ENCODE data around the gene LMNTD2.
"Not testable (repeated sequence)": the region's sequence is repeated elsewhere in the genome, so short reads cannot be mapped to it uniquely, and the experiment has no call there.

LMNTD2 gene

DNA sequence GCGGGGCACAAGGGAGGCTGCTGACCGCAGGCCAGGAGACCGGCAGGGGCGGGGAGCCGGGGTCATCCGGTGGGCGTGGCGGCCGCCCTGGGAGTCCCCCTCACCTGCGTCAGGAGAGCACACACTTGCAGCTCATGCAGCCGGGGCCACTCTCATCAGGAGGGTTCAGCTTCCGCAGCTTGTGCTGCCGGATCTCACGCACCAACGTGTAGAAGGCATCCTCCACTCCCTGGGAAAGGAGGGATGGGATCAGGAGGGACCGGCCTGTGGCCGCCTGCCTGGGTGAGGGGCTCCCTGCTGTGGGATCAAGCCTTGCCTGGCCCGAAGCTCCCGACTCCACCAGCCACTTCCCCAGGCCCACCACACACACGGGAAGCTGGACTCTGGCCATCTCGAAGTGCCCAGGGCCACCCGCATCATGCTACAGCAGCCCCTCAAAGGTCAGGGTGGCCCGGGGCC lies 28.0 kb downstream of the LMNTD2 start:
- DNase-seq, result no peak

DNA sequence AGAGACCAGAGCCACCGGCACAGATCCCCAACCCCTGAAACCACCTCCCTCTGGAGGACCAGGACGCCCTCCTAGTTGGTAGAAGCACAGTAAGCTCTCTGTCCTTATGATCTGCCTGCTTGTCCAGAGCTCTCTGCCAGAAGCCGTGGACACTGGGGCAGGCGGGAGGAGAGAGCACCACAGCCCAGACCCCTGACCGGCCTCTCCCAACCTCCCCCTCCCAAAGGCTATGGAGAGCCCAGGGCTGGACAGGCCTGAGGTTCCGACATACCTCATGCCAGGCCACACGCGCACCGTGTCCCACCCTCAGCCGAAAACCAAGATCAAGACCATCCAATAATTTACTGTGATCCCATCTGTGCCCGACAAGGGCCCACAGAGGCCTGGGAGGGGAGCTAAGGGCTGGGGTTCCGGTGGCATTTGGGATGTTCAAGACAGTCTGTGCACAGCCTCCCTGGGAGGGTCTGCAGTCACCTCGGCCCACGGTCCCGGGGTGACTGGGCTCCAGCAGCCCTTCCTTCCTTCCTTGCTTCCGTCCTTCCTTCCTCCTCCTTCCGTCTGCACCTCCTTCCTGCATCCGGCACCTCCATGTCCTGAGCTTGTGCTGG lies 28.5 kb downstream of the LMNTD2 start:
- no peak for DNase-seq

DNA sequence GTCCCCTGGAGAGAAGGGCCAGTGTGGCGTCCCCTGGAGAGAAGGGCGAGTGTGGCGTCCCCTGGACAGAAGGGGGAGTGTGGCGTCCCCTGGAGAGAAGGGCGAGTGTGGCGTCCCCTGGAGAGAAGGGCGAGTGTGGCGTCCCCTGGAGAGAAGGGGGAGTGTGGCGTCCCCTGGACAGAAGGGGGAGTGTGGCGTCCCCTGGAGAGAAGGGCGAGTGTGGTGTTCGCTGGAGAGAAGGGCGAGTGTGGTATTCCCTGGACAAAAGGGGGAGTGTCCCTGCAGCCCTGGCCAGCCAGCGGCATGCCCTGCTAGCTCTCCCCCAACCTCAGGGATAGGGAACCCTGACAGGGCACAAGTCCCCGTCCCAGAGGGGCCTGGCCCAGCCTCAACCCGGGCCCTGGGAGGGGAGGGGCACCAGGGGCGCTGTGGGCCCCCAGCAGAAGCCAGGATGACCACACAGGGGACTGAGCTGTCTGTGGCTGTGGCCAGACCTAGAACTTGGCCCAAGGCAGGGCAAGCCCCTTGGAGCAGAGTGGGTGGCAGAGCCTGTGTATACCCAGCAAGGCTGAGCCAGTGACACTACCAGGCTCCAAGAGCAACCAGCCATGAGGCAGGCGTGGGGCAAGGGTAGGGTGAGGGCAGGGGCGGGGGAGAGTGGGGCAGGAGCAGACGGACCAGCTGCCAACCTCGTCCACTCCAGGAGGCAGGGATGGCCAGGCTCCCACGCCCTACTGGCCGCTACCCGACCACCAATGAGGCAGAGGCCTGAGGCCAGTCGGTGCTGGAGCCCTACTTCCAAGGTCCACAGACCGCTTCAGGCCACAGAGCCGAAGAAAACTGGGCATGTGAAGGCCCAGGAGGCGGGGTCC lies 29.3 kb downstream of the LMNTD2 start:
- no peak for DNase-seq

DNA sequence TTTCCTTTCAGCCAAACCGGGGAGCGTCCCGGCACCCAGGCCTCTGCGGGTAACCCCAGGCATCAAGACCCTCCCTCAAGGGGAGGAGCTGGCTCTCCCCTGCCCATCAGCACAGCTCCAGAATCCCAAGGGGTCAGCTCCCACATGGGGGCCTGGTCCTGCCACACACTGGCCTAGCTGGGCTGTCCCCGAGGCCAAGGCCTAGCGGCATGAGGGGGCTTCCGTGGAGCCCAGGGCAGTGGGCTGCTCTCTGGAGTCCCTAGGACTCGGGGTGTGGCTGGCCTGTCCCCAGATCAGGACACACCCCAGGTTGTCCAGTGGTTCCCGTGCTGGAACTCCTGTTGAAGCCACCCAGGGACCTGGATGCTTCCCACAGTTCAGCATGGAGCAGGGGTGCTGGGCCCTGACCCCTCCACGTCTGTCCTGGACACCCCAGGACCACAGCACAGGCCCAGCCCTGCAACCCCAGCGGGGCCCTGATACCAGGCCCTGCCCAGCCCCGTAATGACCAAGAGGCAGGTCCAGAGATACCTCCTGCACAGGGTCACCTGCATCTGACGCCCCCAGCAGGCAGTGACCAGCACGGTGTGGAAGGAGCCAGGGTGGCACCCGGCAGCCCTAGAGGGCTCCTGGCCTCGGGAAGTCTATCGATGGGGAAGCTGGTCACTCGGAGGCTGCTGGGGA lies 30.7 kb downstream of the LMNTD2 start:
- no peak for DNase-seq

DNA sequence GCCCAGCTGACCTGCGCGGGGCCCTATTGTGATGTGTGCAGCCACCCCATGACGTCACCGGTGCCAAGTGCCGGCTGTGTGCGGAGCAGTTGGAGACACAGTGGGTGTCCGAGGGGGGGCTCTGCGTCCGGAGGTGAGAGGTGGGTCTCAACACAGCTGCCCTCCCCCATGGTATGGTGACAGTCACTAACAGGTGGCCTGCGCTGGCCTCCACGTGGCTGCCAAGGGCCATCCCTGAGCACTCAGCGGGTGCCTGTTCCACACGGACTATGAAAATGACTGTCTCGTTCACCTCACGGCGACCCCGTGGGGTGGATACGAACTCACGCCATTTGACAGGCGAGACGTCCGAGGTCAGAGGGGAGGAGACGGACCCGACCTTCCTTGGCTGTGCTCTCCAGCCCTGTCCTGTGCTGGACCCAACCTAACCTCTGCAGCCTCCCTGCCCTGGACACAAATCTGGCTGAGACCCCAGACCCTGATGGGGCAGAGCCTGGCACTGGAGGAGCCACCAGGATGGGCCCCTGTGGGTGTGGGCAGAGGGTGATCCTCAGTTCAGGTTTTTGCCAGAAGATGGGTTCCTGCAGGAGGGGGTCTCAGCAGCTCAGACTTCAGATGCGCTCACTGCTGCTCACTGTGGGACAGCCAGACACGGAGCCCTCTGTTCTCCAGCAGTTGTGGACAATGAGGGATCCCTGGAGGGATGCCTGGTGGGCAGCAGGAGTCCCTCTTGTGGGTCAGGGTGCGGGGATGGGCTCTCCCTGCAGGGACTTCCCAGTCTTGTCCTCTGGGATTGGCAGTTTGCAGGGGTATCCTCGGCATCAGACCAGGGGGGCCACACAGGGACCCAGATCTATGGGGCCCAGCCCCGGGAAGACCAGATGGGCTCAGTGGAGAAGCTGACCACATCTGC lies 31.5 kb downstream of the LMNTD2 start:
- no peak for DNase-seq

DNA sequence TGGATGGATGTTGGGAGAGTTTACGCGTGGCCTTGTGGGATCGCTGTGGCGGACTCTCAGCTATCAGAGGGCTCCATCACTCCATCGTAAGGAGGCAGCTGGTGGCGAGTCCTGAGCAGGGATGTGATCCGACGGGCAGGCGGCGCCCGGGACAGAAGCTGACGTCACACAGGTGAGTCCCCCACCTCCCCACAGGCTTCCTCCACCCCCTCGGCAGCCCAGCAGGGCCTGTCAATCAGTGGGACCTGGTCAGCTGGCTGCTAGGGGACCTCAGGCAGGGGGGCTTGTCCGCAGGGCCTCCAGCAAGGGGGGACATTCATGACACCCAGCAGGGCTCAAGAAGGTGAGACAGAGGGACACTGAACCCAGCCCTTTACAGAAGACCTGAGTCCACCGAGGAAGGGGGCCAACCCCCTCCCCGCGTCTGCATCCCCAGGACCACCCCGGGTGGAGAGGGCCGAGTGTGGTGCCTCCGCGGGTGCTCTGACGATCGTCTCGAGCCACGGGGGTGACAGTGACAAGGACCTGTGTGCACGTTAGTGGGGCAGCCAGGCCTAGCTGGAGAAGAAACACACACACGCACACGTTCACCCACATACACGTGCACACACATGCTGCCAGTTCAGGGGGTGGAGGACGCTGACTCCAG lies 32.2 kb downstream of the LMNTD2 start:
- no peak for DNase-seq

DNA sequence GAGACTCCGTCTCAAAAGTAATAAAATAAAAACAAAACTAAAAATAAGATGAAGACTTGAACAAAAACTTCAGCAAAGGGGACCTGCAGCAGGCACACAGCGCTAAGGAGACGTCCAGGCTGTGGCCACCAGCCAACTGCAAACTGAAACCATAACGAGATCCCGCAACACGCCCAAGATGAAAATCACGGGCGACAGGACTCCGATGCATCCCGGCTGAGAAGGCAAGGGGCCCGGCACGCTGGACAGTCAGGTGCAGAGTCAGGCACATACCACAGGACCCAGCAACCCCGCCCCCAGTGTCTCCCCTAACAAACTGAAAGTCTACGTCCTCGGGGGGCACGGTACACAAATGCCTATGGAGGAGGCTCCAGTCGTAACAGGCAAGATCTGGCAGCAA lies 34.3 kb downstream of the LMNTD2 start:
- no peak for DNase-seq

DNA sequence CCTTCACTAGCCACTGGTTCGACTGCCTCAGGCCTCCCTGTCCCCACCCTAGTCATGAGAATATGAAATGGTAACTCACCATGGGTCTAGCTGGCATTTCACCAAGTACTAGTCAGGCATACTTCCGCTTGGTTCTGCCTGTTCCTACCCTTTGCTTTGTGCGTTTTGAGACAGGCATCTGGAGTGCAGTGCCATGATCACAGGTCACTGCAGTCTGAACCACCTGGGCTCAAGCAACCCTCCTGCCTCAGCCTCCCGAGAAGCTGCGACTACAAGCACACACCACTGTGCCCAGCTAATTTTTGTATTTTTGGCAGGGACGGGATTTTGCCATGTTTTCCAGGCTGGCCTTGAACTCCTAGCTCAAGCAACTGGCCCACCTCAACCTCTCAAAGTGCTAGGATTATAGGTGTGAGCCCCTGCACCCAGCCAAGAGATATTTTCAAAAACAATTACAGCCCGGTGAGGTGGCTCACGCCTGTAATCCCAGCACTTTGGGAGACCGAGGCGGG lies 39.3 kb downstream of the LMNTD2 start:
- no peak for DNase-seq

DNA sequence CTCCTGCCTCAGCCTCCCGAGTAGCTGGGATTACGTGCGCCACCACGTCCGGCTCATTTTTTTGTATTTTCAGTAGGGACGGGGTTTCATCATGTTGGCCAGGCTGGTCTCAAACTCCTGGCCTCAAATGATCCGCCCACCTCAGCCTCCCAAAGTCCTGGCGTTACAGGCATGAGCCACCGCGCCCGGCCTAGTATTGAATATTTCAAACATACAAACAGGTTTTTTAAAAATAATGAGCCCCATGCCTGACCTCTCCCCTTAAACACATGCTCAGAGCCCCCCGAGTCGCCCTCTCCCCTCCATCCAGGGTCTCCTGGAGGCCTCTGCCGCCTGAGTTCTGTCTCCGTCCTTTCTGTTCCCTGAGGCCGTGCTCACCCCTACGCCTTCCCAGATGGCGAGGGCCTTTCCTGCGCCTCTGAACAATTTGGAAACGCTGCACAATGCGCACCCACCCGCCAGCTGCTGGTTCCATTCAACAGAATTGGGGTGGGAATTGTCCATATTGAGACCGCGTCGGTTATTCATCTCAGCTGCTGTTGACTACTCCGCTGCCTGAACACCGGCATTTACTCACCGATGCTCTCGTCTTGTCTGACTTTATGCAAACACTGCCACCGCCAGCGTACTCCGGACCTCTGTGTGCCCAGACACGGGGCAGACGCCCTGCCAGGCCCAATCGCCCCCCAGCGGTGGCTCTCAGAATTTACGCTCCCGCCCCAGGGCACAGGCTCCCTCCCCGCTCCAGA lies 39.9 kb downstream of the LMNTD2 start:
- DNase-seq, result no peak

DNA sequence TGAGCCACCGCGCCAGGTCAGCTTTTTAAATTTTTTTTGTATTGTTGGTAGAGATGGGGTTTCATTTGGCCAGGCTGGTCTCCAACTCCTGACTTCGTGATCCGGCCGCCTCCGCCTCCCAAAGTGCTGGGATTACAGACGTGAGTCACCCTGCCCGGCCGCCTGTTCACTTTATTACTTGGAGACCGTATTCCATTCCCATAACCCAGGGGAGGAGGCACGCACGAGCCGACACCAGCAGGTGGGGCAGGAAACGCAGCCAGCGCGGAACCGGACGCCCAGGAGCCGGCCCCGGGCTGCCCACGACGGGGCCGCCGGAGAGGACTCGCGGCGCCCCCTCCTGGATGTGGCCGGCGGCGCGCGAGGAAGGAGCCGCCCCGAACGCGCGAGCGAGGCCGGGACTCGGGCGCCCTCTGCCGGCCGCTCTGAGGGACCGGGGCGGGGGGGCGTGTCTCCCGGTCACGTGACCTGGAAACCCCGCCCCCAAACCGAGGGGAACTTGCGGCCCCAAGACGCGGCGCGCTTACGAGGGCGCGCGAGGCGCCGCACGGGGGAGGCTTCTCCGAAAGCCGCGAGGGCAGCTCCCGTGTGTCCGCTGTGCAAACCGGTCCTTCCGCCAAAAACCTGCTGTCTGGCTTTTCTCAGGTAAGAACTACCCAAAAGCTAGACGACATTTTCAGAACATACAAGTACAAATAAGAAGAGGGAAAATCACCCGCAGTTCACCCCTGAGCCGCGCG lies 41.9 kb downstream of the LMNTD2 start:
- peak; percentile 72 for DNase-seq

DNA sequence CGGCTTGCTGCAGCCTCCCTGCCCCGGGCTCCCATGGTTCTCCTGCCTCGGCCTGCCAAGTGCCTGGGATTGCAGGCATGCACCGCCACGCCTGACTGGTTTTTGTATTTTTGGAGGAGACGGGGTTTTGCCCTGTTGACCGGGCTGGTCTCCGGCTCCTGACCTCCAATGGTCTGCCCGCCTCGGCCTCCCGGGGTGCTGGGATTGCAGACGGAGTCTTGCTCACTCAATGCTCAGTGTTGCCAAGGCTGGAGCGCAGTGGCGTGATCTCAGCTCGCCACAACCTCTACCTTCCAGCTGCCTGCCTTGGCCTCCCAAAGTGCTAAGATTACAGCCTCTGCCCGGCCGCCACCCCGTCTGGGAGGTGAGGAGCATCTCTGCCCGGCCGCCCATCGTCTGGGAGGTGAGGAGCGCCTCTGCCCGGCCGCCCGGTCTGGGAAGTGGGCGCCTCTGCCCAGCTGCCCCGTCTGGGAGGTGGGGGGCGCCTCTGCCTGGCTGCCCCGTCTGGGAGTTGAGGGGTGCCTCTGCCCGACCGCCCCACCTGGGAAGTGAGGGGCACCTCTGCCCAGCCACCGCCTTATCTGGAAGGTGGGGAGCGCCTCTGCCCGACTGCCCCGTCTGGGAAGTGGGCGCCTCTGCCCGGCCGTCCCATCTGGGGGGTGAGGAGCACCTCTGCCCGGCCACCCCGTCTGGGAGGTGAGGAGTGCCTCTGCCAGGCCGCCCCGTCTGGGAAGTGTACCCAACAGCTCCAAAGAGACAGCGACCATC lies 43.4 kb downstream of the LMNTD2 start:
- not testable (repeated sequence) for DNase-seq

DNA sequence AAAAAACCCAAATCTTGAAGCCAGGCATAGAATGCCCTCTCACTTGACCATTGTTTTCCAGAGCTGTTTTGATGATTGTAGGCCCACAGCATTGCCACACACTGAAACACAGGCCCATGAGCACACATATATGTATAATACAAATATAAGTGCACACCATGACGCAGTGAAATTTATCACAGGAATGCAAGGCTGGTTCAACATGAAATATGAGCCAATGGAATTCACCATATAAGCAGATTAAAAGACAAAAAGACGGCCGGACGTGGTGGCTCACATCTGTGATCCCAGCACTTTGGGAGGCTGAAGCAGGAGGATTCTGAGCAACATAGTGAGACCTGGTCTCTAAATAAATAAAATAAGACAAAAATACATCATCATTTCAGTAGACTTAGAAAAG lies 44.1 kb downstream of the LMNTD2 start:
- no peak for DNase-seq

DNA sequence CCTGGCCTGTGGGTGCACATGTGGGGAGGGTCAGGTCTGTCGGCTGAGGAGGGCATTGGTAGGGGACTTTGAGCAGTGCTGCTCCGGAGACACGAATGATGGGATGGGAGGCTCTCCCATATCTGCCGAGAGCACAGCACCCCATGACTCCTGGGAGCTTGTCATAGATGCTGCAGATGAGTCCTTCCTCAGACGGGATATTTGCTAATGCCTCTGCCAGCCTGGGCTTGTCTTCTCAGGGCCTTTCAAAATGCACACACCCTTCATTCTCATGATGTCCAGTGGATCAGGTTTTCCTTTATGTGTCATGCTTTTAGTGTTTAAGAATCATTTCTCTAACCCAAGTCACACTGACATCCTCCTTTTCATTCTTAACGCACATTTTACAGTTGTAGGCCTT lies 45.4 kb downstream of the LMNTD2 start:
- DNase-seq, result no peak

DNA sequence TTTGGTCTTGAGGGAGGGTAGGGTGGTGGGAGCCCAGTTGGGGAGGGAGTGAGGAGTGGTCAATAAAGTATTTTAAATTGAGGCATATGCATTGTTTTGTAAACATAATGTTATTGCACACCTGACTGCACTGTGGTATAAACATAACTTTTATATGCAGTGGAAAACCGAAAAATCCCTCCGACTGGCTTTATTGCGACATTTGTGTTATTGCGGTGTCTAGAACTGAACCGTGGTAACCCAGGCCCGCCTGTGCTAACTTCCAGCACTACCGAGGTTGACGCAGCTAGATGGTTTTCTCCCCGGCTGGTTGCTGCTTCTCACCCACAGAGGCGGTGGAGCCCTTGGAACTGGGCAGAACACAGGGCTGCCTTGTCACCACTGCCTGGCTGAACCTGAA lies 45.9 kb downstream of the LMNTD2 start:
- no peak for DNase-seq

DNA sequence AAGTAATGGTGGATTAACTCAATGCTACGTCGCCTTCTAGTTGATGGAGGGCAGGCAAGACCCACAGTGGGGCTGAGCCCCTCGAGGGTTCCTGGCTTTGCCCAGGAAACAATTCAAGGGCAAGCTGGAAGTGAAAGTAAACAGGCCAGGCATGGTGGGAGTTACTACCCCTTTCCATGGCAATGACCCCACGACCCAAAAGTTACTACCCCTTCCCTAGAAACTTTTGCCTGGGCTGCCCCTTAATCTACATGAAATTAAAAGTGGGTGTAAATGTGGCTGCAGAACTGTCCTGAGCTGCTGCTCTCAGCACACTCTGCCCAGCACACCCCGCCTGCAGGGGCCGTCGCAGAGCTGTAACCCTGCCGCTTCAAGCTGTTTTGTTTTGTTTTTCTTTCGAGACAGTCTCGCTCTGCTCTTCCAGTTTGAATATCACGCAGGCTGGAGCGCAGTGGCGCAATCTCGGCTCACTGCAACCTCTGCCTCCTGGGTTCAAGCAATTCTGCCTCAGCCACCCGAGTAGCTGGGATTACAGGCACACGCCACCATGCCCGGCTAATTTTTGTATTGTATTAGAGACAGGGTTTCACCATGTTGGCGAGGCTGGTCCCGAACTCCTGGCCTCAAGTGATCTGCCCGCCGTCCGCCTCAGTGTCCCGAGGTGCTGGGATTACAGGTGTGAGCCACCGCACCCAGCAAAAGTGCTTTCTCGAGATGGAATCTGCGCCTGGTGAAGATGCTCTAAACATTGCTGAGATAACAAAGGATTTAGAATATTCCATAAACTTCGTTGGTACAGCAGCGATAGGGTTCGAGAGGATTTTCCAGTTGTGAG lies 47.6 kb downstream of the LMNTD2 start:
- DNase-seq, result no peak

DNA sequence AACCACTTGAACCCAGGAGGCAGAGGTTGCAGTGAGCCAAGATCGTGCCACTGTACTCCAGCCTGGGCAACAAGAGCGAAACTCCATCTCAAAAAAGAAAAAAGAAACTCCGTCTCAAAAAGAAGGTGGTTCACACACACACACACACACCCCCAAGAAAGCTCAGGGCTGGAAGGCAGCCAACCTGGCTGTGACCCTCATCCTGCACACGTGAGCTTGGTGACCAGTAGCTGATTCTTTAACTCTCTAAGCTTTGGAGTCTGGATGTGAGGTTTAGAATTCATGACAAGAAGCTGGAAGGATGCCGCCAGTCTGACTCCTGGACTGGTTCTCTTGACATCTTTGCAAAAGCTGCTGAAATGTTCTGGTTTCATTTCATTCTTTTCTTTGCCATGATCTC lies 51.6 kb downstream of the LMNTD2 start:
- no peak for DNase-seq

DNA sequence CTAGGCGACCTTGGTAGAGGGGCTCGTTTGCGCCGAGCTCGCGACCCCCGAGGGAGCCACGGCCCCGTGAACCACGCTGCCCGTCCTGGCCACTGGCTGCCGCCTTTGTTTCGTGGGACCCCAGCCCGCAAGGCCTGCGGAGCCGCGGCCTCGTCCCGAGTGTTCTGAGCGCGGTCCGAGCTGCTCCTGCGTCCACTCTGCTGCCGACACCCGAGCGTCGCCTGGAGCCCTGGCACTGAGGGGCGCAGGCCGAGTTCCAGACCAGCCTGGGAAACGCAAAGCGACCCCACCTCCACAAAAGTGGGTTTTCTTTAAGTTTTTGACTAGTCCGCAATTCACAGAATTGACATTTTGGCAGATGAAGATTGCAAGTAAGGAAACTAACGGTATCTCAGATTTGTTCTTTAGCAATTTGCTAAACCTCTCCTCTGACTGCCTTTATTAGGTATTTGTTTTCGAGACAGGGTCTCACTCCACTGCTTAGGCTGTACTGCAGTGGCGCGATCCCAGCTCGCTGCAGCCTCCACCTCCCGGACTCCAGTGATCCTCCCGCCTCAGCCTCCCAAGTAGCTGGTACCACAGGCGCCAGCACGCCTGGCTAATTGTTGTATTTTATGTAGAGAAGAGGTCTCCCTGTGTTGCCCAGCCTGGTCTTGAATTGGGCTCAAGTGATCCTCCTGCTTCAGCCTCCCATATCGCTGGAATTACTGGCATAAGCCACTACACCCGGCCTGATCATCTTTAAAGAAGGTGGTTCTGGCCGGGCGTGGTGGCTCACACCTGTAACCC lies 52.6 kb downstream of the LMNTD2 start:
- no peak for DNase-seq
